T-cell (primary cell): ENCODE data around the gene DNAL4. TPM values are rescaled to one million over a fixed set of nuclear protein-coding genes. Genes with fewer than 3 reads are reported as not detected.

Source experiments
- ATAC-seq, 4 experiments: fragments of 200-7000 bp in 3 of 4; fragments of 150-1000 bp in 1 of 4; cut with Tn5 transposase; replicated peaks in 1 of 4; 1 replicate in 3 of 4; 2 replicates in 1 of 4; pipeline ENCODE4 v1.10.0; 2021; ENCODE audit warnings: moderate library complexity in 3 of 4, mild to moderate bottlenecking in 2 of 4, moderate number of reproducible peaks in 1 of 4
- CTCF ChIA-PET, 2 donors: fragments of 300-600 bp; sonication (Branson Sonifier 250); formaldehyde crosslinking; loops; one replicate each; lab custom pipeline; 2022; ENCODE audit warnings: antibody characterized with exemption in 2 of 2; lab: Charles Lee
- POLR2A ChIA-PET, 2 donors: fragments of 300-600 bp; sonication (Branson Sonifier 250); formaldehyde crosslinking; loops; one replicate each; lab custom pipeline; 2022; ENCODE audit warnings: antibody characterized with exemption in 2 of 2; lab: Charles Lee
- DNase-seq, 35 experiments: peaks; one replicate each; pipeline versions ENCODE4 v3.0.0 to v3.0.0-alpha.2; 2013 to 2023
- H3K27ac ChIP-seq: one replicate; pipeline ENCODE4 v1.5.1; 2013; ENCODE audit warnings: low read length
- H3K27me3 ChIP-seq, 2 experiments: replicated peaks in 1 of 2; 1 replicate in 1 of 2; 2 replicates in 1 of 2; pipeline versions ENCODE4 v1.6.1 to v1.7.0; 2013; ENCODE audit warnings: low read length in 1 of 2, mixed read lengths in 1 of 2; ENCODE audit not compliant: control insufficient read depth in 2 of 2, insufficient read depth in 2 of 2; ENCODE audit errors: extremely low read depth in 1 of 2
- H3K36me3 ChIP-seq, 2 donors: 1 replicate in 1 of 2; 2 replicates in 1 of 2; pipeline versions ENCODE4 v1.6.1 to v1.7.0; 2013; ENCODE audit warnings: low read length in 1 of 2; ENCODE audit not compliant: control insufficient read depth in 2 of 2, insufficient read depth in 1 of 2; ENCODE audit errors: extremely low read depth in 1 of 2
- H3K4me1 ChIP-seq, 2 experiments: 1 replicate in 1 of 2; 2 replicates in 1 of 2; pipeline versions ENCODE4 v1.6.1 to v1.7.0; 2013; ENCODE audit warnings: low read length in 2 of 2, mixed read lengths in 1 of 2; ENCODE audit not compliant: insufficient read depth in 2 of 2, control insufficient read depth in 1 of 2; ENCODE audit errors: extremely low read depth in 1 of 2
- H3K4me3 ChIP-seq, 2 donors: 1 replicate in 1 of 2; 2 replicates in 1 of 2; pipeline versions ENCODE4 v1.5.1 to v1.7.0; 2013; ENCODE audit warnings: mild to moderate bottlenecking in 2 of 2, low read length in 1 of 2, moderate library complexity in 1 of 2; ENCODE audit not compliant: control insufficient read depth in 1 of 2; ENCODE audit errors: extremely low read depth in 1 of 2
- H3K9me3 ChIP-seq: 2 replicates; pipeline ENCODE4 v1.7.0; 2013
- H3K27ac Mint-ChIP-seq, 2 donors: one replicate each; pipeline ENCODE4 v1.8.0; 2020 to 2021; ENCODE audit warnings: mild to moderate bottlenecking in 2 of 2, mixed read lengths in 2 of 2
- H3K27me3 Mint-ChIP-seq, 2 donors: one replicate each; pipeline ENCODE4 v1.8.0; 2021 to 2022; ENCODE audit warnings: mixed read lengths in 2 of 2
- H3K36me3 Mint-ChIP-seq: one replicate; pipeline ENCODE4 v1.8.0; 2021; ENCODE audit warnings: mixed read lengths
- H3K4me1 Mint-ChIP-seq, 3 donors: one replicate each; pipeline ENCODE4 v1.8.0; 2020 to 2022; ENCODE audit warnings: mixed read lengths in 3 of 3, mild to moderate bottlenecking in 1 of 3
- H3K4me3 Mint-ChIP-seq, 3 donors: one replicate each; pipeline ENCODE4 v1.8.0; 2020 to 2022; ENCODE audit warnings: mild to moderate bottlenecking in 3 of 3, mixed read lengths in 3 of 3, moderate library complexity in 3 of 3
- H3K9me3 Mint-ChIP-seq, 3 donors: one replicate each; pipeline ENCODE4 v1.8.0; 2020 to 2022; ENCODE audit warnings: mixed read lengths in 3 of 3
- WGBS: methylation state at CpG from one replicate; pipeline ENCODE4 v1.1.5; 2013; ENCODE audit warnings: missing lambda C conversion rate; ENCODE audit not compliant: insufficient coverage; 5-methylcytosine and 5-hydroxymethylcytosine counted together
- total RNA-seq, 35 experiments: library from RNA in 6 of 35; stranded (reverse) in 6 of 35; fragments of 120-200 nt in 1 of 35; gene quantifications; one replicate each; pipeline versions ENCODE4 v1.2.1 to v1.2.4 and lab custom pipeline; 2013 to 2026

The DNAL4 gene
- total RNA-seq (10 to 100 TPM in 2 of 5 donors, 1 to 10 TPM in 3; 5.4 to 13.0 (median 8.8) TPM), total RNA-seq (lab: John Stamatoyannopoulos, UW) (3.1 to 12.1 (median 5.3) reads per million in 29 experiments)
- total RNA-seq (2013): 12.0 TPM

- DNase-seq (peak; percentile 80 to 96 (median 89)), ATAC-seq (peak; percentile 97 to 99 (median 98))
- Mint-ChIP-seq H3K9me3 (peaks cover 0 to 3% (median 3%) of the 10 kb centered on the region in 3 donors), H3K4me1 (peaks cover 23 to 33% (median 27%) of the 10 kb centered on the region in 3 donors), H3K27ac (peak within 1 kb of the TSS; percentile 87 to 88), H3K36me3 (no peaks in the 10 kb centered on the region), H3K27me3 (peaks cover 0 to 28% of the 10 kb centered on the region in 2 donors), H3K4me3 (peak within 1 kb of the TSS; percentile 80 to 91 (median 86))
- Histone ChIP-seq H3K27ac (peak within 1 kb of the TSS; percentile 8), H3K36me3 (peaks cover 0 to 8% of the 10 kb centered on the region in 2 donors), H3K27me3 (peaks cover 0 to 26% of the 10 kb centered on the region in 2 experiments), H3K4me3 (peak within 1 kb of the TSS; percentile 64 to 65), H3K9me3 (no peaks in the 10 kb centered on the region), H3K4me1 (peaks cover 8 to 27% of the 10 kb centered on the region in 2 experiments)
- CTCF ChIA-PET: interaction anchor here in 1 of 2 donors (0.6 kb wide), 1 partner anchor 26 kb away, joined by 6 read pairs; no protein-coding TSS in a partner anchor
- POLR2A ChIA-PET: interaction anchor here in 1 of 2 donors (0.6 kb wide), 1 partner anchor 1133 kb away, joined by 3 read pairs; no protein-coding TSS in a partner anchor
- under 1% methylated on average over 43 of the region's 47 CpGs for WGBS
Measured at GRCh38 chr22:38793721-38794466, at the start of gene DNAL4. DNAL4 (minus strand) TSS chr22:38794143; CDS start chr22:38782731, 11,412 bp downstream.

GRCh38 chr22:38843201-38843656, 49.3 kb upstream of the DNAL4 start:
- H3K4me1 Mint-ChIP-seq: peaks cover 29 to 33% (median 31%) of the 10 kb centered on the region in 3 donors
- peak overlapping the region in 1 of 3 donors; percentile 87 for H3K4me3 Mint-ChIP-seq
- POLR2A ChIA-PET: interaction anchor here in 1 of 2 donors (0.5 kb wide), 1 partner anchor 1301 kb away, joined by 10 read pairs; no protein-coding TSS in a partner anchor
- H3K36me3 Mint-ChIP-seq: peaks cover 6% of the 10 kb centered on the region
- H3K27me3 Mint-ChIP-seq: peaks cover 5 to 27% of the 10 kb centered on the region in 2 donors
- Histone ChIP-seq H3K9me3 (no peaks in the 10 kb centered on the region), H3K36me3 (no peaks in the 10 kb centered on the region), H3K4me1 (peaks cover 0 to 24% of the 10 kb centered on the region in 2 experiments), H3K27ac (no peak overlapping the region), H3K4me3 (peak overlapping the region in 1 of 2 donors; percentile 53), H3K27me3 (peaks cover 6 to 46% of the 10 kb centered on the region in 2 experiments)
- H3K9me3 Mint-ChIP-seq: no peaks in the 10 kb centered on the region
- DNase-seq (peak; percentile 12 to 79 (median 44)), ATAC-seq (peak; percentile 86 to 90 (median 88))
- no peak overlapping the region for H3K27ac Mint-ChIP-seq
- under 1% methylated on average over 68 of the region's 68 CpGs for WGBS
- CTCF ChIA-PET: interaction anchor here in 1 of 2 donors (0.6 to 0.8 kb wide), 3 partner anchors 11 to 119 kb away, joined by 3 to 4 read pairs (median 3); no protein-coding TSS in a partner anchor

GRCh38 chr22:38842512-38843200, 48.7 kb upstream of the DNAL4 start:
- H3K4me1 ChIP-seq: peaks cover 0 to 24% of the 10 kb centered on the region in 2 experiments
- Mint-ChIP-seq H3K9me3 (no peaks in the 10 kb centered on the region), H3K27ac (peak overlapping the region; percentile 25 to 62), H3K4me3 (peak overlapping the region; percentile 72 to 87 (median 83)), H3K4me1 (peaks cover 29 to 33% (median 31%) of the 10 kb centered on the region in 3 donors), H3K27me3 (peaks cover 5 to 27% of the 10 kb centered on the region in 2 donors), H3K36me3 (peaks cover 6% of the 10 kb centered on the region)
- peaks cover 6 to 49% of the 10 kb centered on the region in 2 experiments for H3K27me3 ChIP-seq
- CTCF ChIA-PET: interaction anchor here in 1 of 2 donors (0.6 to 0.8 kb wide), 3 partner anchors 11 to 118 kb away, joined by 3 to 4 read pairs (median 3); no protein-coding TSS in a partner anchor
- WGBS: 20% methylated on average over 25 of the region's 34 CpGs
- no peak overlapping the region for H3K27ac ChIP-seq
- ATAC-seq (no peak), DNase-seq (no peak)
- H3K4me3 ChIP-seq: peak overlapping the region; percentile 27 to 53
- H3K36me3 ChIP-seq: no peaks in the 10 kb centered on the region
- POLR2A ChIA-PET: interaction anchor here in 1 of 2 donors (0.5 kb wide), 1 partner anchor 1302 kb away, joined by 10 read pairs; no protein-coding TSS in a partner anchor
- no peaks in the 10 kb centered on the region for H3K9me3 ChIP-seq

- Mint-ChIP-seq H3K4me1 (peaks cover 29 to 33% (median 31%) of the 10 kb centered on the region in 3 donors), H3K27me3 (peaks cover 5 to 28% of the 10 kb centered on the region in 2 donors), H3K36me3 (peaks cover 6% of the 10 kb centered on the region), H3K4me3 (peak overlapping the region; percentile 72 to 87 (median 83)), H3K9me3 (no peaks in the 10 kb centered on the region), H3K27ac (no peak overlapping the region)
- ATAC-seq: no peak
- CTCF ChIA-PET: interaction anchor here in 1 of 2 donors (0.5 kb wide), 1 partner anchor 1979 kb away, joined by 3 read pairs; no protein-coding TSS in a partner anchor
- Histone ChIP-seq H3K27ac (no peak overlapping the region), H3K27me3 (peaks cover 5 to 47% of the 10 kb centered on the region in 2 experiments), H3K36me3 (no peaks in the 10 kb centered on the region), H3K4me3 (peak overlapping the region in 1 of 2 donors; percentile 12), H3K4me1 (peaks cover 0 to 24% of the 10 kb centered on the region in 2 experiments), H3K9me3 (no peaks in the 10 kb centered on the region)
- 70% methylated on average over 2 of the region's 5 CpGs for WGBS
- POLR2A ChIA-PET: interaction anchor here (0.5 to 0.6 kb wide), 2 partner anchors 98 to 472 kb away, joined by 3 to 10 read pairs; no protein-coding TSS in a partner anchor
- no peak for DNase-seq
Measured at GRCh38 chr22:38841635-38842034, 47.7 kb upstream of the DNAL4 start.

- peaks cover 0 to 24% of the 10 kb centered on the region in 2 experiments for H3K4me1 ChIP-seq
- Mint-ChIP-seq H3K4me1 (peaks cover 29 to 33% (median 31%) of the 10 kb centered on the region in 3 donors), H3K9me3 (no peaks in the 10 kb centered on the region), H3K36me3 (peaks cover 6% of the 10 kb centered on the region), H3K4me3 (peak overlapping the region in 1 of 3 donors; percentile 13), H3K27me3 (peaks cover 5 to 28% of the 10 kb centered on the region in 2 donors), H3K27ac (no peak overlapping the region)
- peaks cover 3 to 47% of the 10 kb centered on the region in 2 experiments for H3K27me3 ChIP-seq
- POLR2A ChIA-PET: interaction anchor here (0.5 to 0.6 kb wide), 2 partner anchors 98 to 472 kb away, joined by 3 to 10 read pairs; no protein-coding TSS in a partner anchor
- 62% methylated on average over 4 of the region's 7 CpGs for WGBS
- H3K27ac ChIP-seq: no peak overlapping the region
- no peaks in the 10 kb centered on the region for H3K9me3 ChIP-seq
- DNase-seq (no peak), ATAC-seq (no peak)
- CTCF ChIA-PET: interaction anchor here (0.5 to 0.6 kb wide), 2 partner anchors 264 to 1979 kb away, joined by 3 to 4 read pairs; no protein-coding TSS in a partner anchor
- no peaks in the 10 kb centered on the region for H3K36me3 ChIP-seq
- no peak overlapping the region for H3K4me3 ChIP-seq
Measured at GRCh38 chr22:38841211-38841610, 47.3 kb upstream of the DNAL4 start.
